Mesenchymal stem cell (in vitro differentiated cells and primary cell): ENCODE measurements around the gene HEG1.

Experiments used
- DNase-seq: peaks from one replicate; pipeline ENCODE4 v3.0.0-alpha.2; 2013
- H2AFZ ChIP-seq: one replicate; pipeline ENCODE4 v1.6.1; 2013; ENCODE audit warnings: low read depth, mild to moderate bottlenecking, control low read depth, inconsistent platforms, low read length, moderate library complexity
- H2AK5ac ChIP-seq: 2 replicates; pipeline ENCODE4 v1.6.1; 2013; ENCODE audit warnings: low read length, moderate library complexity, mild to moderate bottlenecking, inconsistent platforms; ENCODE audit not compliant: severe bottlenecking
- H2BK120ac ChIP-seq: one replicate; pipeline ENCODE4 v1.6.1; 2013; ENCODE audit warnings: low read depth, mild to moderate bottlenecking, inconsistent platforms, low read length, moderate library complexity
- H2BK12ac ChIP-seq, 2 experiments: one replicate each; pipeline ENCODE4 v1.6.1; 2013; ENCODE audit warnings: inconsistent platforms in 2 of 2, low read length in 2 of 2, mild to moderate bottlenecking in 2 of 2, moderate library complexity in 2 of 2, control low read depth in 1 of 2
- H2BK15ac ChIP-seq: one replicate; pipeline ENCODE4 v1.6.1; 2013; ENCODE audit warnings: mild to moderate bottlenecking, low read depth, inconsistent platforms; ENCODE audit not compliant: poor library complexity, severe bottlenecking
- H2BK5ac ChIP-seq: 2 replicates; pipeline ENCODE4 v1.6.1; 2013; ENCODE audit warnings: low read depth, mild to moderate bottlenecking, low read length, control low read depth, inconsistent platforms; ENCODE audit not compliant: poor library complexity, severe bottlenecking
- H3K14ac ChIP-seq, 2 experiments: one replicate each; pipeline ENCODE4 v1.6.1; 2013; ENCODE audit warnings: inconsistent platforms in 2 of 2, low read length in 2 of 2, control low read depth in 1 of 2, mild to moderate bottlenecking in 1 of 2, moderate library complexity in 1 of 2
- H3K18ac ChIP-seq, 2 experiments: one replicate each; pipeline ENCODE4 v1.6.1; 2013; ENCODE audit warnings: inconsistent platforms in 2 of 2, low read length in 2 of 2, control low read depth in 1 of 2, low read depth in 1 of 2, mild to moderate bottlenecking in 1 of 2
- H3K23ac ChIP-seq, 2 experiments: one replicate each; pipeline ENCODE4 v1.6.1; 2013; ENCODE audit warnings: inconsistent platforms in 2 of 2, low read length in 2 of 2, mild to moderate bottlenecking in 2 of 2, moderate library complexity in 2 of 2, control low read depth in 1 of 2
- H3K27ac ChIP-seq: 2 replicates; pipeline ENCODE4 v1.5.1; 2013; ENCODE audit warnings: mild to moderate bottlenecking, moderate library complexity, low read length, control low read depth, inconsistent platforms; ENCODE audit not compliant: poor library complexity, severe bottlenecking
- H3K27me3 ChIP-seq, 2 experiments: 2 replicates each; pipeline versions ENCODE4 v1.6.1 to v1.7.0; 2013; ENCODE audit warnings: low read length in 2 of 2, mild to moderate bottlenecking in 2 of 2, moderate library complexity in 2 of 2, control low read depth in 1 of 2, inconsistent platforms in 1 of 2; ENCODE audit not compliant: control insufficient read depth in 1 of 2, insufficient read depth in 1 of 2
- H3K36me3 ChIP-seq, 2 experiments: 2 replicates each; pipeline versions ENCODE4 v1.6.1 to v1.7.0; 2013; ENCODE audit warnings: low read length in 2 of 2, control low read depth in 1 of 2, inconsistent platforms in 1 of 2, low read depth in 1 of 2, mild to moderate bottlenecking in 1 of 2; ENCODE audit not compliant: insufficient read depth in 2 of 2, control insufficient read depth in 1 of 2
- H3K4ac ChIP-seq, 2 experiments: one replicate each; pipeline ENCODE4 v1.6.1; 2013; ENCODE audit warnings: inconsistent platforms in 2 of 2, low read length in 2 of 2, mild to moderate bottlenecking in 2 of 2, moderate library complexity in 2 of 2, control low read depth in 1 of 2, low read depth in 1 of 2
- H3K4me1 ChIP-seq: 2 replicates; pipeline ENCODE4 v1.6.1; 2013; ENCODE audit warnings: low read depth, low read length, control low read depth; ENCODE audit not compliant: control insufficient read depth, insufficient read depth
- H3K4me2 ChIP-seq: 2 replicates; pipeline ENCODE4 v1.6.1; 2013; ENCODE audit warnings: low read length, mild to moderate bottlenecking, inconsistent platforms; ENCODE audit not compliant: poor library complexity, severe bottlenecking
- H3K4me3 ChIP-seq, 2 experiments: 2 replicates each; pipeline versions ENCODE4 v1.5.1 to v1.7.0; 2013; ENCODE audit warnings: low read length in 2 of 2, mild to moderate bottlenecking in 2 of 2, control low read depth in 1 of 2, low read depth in 1 of 2; ENCODE audit not compliant: insufficient read depth in 1 of 2
- H3K79me1 ChIP-seq: replicated peaks from 2 replicates; pipeline ENCODE4 v1.6.1; 2013; ENCODE audit warnings: mild to moderate bottlenecking, control low read depth, low read length, inconsistent platforms; ENCODE audit not compliant: poor library complexity, severe bottlenecking
- H3K9ac ChIP-seq: 2 replicates; pipeline ENCODE4 v1.7.0; 2013; ENCODE audit warnings: mild to moderate bottlenecking, low read length, moderate library complexity
- H3K9me3 ChIP-seq: 2 replicates; pipeline ENCODE4 v1.7.0; 2013; ENCODE audit warnings: mild to moderate bottlenecking, low read length; ENCODE audit not compliant: control insufficient read depth
- H4K8ac ChIP-seq: one replicate; pipeline ENCODE4 v1.6.1; 2013; ENCODE audit warnings: inconsistent platforms, mild to moderate bottlenecking, low read length, moderate library complexity
- H4K91ac ChIP-seq: one replicate; pipeline ENCODE4 v1.6.1; 2013; ENCODE audit warnings: mild to moderate bottlenecking, low read length, inconsistent platforms
- WGBS: methylation state at CpG from one replicate; pipeline ENCODE4 v1.1.7; 2013; ENCODE audit warnings: mixed read lengths; 5-methylcytosine and 5-hydroxymethylcytosine counted together

The HEG1 gene

DNA sequence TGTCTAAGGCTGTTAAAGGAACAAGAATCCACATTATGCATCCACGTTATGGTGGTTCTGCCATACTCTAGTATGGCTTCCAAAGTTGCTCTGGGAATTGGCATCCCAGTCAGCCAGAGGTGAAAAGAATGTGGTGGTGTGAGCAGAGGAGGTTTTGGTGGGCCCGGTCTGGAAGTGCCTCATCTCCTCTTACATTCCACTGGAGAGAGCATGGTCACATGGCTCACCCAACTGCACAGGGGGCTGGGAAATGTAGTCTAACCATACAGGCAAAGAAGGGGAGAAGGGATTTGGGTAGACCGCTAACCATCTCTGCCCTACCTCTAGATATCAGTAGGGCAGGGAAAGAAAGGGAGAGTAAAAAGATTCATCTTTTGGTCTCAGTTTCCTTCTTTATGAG, 3.2 kb upstream of the HEG1 start:
- H3K9ac ChIP-seq: no peak overlapping the region
- H3K4me3 ChIP-seq: no peak overlapping the region
- WGBS: 77% methylated on average over 3 of the region's 3 CpGs
- peak overlapping the region in 1 of 2 experiments; percentile 65 for H3K18ac ChIP-seq
- H2BK15ac ChIP-seq: no peak overlapping the region
- no peak overlapping the region for H3K4me2 ChIP-seq
- peaks cover 14% of the 10 kb centered on the region for H3K4me1 ChIP-seq
- no peaks in the 10 kb centered on the region for H3K27me3 ChIP-seq
- H3K79me1 ChIP-seq: no peaks in the 10 kb centered on the region
- no peaks in the 10 kb centered on the region for H3K36me3 ChIP-seq
- H2AK5ac ChIP-seq: peak overlapping the region; percentile 20
- no peak overlapping the region for H3K23ac ChIP-seq
- H2BK120ac ChIP-seq: no peak overlapping the region
- DNase-seq: no peak
- peak overlapping the region in 1 of 2 experiments; percentile 59 for H2BK12ac ChIP-seq
- no peak overlapping the region for H3K14ac ChIP-seq
- no peaks in the 10 kb centered on the region for H3K9me3 ChIP-seq
- H2AFZ ChIP-seq: no peak overlapping the region
- no peak overlapping the region for H3K4ac ChIP-seq
- H2BK5ac ChIP-seq: no peak overlapping the region
- no peak overlapping the region for H4K8ac ChIP-seq
- no peak overlapping the region for H4K91ac ChIP-seq
- no peak overlapping the region for H3K27ac ChIP-seq

DNA sequence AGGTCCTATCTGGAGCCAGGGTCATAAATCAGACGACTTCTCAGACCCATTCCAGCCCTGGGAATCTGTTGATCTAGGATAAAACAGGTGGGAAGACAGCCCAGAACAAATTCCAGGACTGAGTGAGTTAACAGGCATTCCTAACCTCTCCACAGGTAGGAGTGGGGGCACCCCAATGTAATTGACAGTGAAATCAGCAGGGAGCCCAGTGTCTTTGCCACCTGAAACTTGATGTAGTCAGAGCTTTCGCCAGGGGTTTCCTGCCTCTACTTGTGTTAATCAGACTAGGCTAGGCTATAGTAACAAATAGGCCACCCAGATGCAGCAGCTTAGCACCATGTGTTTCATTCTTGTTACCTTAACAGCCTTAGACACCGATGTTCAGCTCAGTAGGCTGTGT, 2.7 kb upstream of the HEG1 start:
- Histone ChIP-seq H2BK12ac (peak overlapping the region; percentile 59 to 72), H3K4me2 (no peak overlapping the region), H3K18ac (no peak overlapping the region), H3K4me3 (no peak overlapping the region), H3K4ac (peak overlapping the region in 1 of 2 experiments; percentile 19), H2AK5ac (no peak overlapping the region), H3K14ac (no peak overlapping the region), H3K27ac (no peak overlapping the region), H2BK15ac (peak overlapping the region; percentile 61), H3K9ac (no peak overlapping the region), H2BK5ac (no peak overlapping the region), H2AFZ (no peak overlapping the region), H3K23ac (no peak overlapping the region), H3K79me1 (no peaks in the 10 kb centered on the region), H3K9me3 (no peaks in the 10 kb centered on the region), H4K8ac (no peak overlapping the region), H3K27me3 (no peaks in the 10 kb centered on the region), H3K4me1 (peaks cover 15% of the 10 kb centered on the region), H2BK120ac (no peak overlapping the region), H4K91ac (no peak overlapping the region), H3K36me3 (peaks cover 0 to 1% of the 10 kb centered on the region in 2 experiments)
- 92% methylated on average over 3 of the region's 3 CpGs for WGBS
- no peak for DNase-seq

DNA sequence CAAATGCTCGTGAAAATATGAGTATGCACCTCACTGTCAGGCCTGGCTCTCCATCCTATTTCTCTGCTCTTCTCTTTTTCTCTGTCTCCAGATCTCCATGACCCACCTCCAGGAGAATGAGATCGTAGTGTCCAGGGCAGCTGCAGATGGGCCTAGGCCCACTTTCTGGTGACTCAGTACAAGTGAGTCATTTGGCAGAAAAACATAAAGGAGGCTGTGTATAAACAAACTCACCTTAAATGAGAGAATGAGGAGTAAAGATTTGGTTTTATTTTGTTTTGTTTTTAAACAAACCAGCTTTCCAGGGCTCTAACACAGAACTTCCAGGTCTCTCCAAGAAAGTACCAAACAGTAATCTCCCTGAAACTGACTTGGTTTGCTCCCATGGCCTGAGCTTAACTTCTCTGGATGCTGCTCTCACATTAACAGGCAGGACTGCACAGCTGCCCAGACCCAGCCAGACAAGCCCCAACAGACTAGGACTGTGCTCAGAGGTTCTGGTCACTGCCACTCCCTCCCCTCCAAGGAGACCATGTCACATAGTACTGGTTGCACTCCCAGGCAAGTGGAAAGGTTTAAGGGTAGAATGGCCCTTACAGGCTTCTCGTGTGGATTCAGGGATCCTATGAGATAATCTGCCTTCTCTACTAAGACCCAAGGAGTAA, 1.5 kb upstream of the HEG1 start:
- Histone ChIP-seq H3K23ac (no peak overlapping the region), H2AFZ (no peak overlapping the region)

DNA sequence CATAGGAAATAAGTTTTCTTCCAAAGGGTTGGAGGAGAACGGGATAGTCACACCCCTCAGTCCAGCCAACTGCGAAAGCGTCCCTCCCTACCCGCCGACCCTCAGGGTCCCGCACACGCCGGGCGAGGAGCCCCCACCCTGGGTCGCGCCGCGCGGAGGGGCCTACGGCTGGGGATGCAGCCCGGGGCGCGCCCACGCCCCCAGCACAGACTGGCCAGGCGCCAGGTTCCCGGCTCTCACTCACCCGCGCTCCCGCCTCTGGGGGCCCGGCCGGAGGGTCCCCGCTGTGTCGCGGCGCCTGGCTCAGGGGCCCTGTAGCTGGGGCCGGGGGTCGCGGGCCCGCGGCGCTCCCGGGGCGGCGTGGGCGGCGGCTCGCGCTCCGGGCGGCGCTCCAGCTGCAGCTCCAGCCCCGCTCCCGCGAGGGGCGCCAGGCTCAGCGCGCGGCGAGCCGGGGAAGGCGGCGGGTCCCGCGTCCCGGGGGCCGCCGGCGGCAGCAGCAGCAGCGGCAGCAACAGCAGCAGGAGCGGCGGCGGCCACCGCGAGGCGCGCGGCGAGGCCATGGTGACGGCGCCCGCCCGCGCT, 375 bp downstream of the HEG1 start:
- WGBS: under 1% methylated on average over 53 of the region's 78 CpGs

More for the DNA sequence above, 1.5 kb upstream of the HEG1 start:
- H3K27ac ChIP-seq: no peak overlapping the region
- H2BK120ac ChIP-seq: peak overlapping the region; percentile 51
- peak overlapping the region; percentile 16 to 78 for H2BK12ac ChIP-seq
- H3K27me3 ChIP-seq: no peaks in the 10 kb centered on the region
- peaks cover 0 to 6% of the 10 kb centered on the region in 2 experiments for H3K36me3 ChIP-seq
- peak overlapping the region; percentile 78 for H4K8ac ChIP-seq
- WGBS: 38% methylated on average over 3 of the region's 3 CpGs
- H3K4me2 ChIP-seq: no peak overlapping the region
- DNase-seq: peak; percentile 87
- H3K9me3 ChIP-seq: no peaks in the 10 kb centered on the region
- H3K4me3 ChIP-seq: peak overlapping the region in 1 of 2 experiments; percentile 69
- H2BK15ac ChIP-seq: no peak overlapping the region
- no peak overlapping the region for H3K4ac ChIP-seq
- H3K9ac ChIP-seq: peak overlapping the region; percentile 98
- peak overlapping the region; percentile 7 to 59 for H3K18ac ChIP-seq
- H3K79me1 ChIP-seq: no peaks in the 10 kb centered on the region
- H4K91ac ChIP-seq: peak overlapping the region; percentile 63
- peak overlapping the region; percentile 28 for H2AK5ac ChIP-seq
- peaks cover 14% of the 10 kb centered on the region for H3K4me1 ChIP-seq
- H2BK5ac ChIP-seq: no peak overlapping the region
- H3K14ac ChIP-seq: no peak overlapping the region

More for the DNA sequence above, 375 bp downstream of the HEG1 start:
- peaks cover 20% of the 10 kb centered on the region for H3K4me1 ChIP-seq
- no peaks in the 10 kb centered on the region for H3K9me3 ChIP-seq
- H3K27me3 ChIP-seq: no peaks in the 10 kb centered on the region
- peaks cover 0 to 16% of the 10 kb centered on the region in 2 experiments for H3K36me3 ChIP-seq
- H4K8ac ChIP-seq: peak overlapping the region; percentile 64
- H3K9ac ChIP-seq: peak overlapping the region; percentile 98
- DNase-seq: no peak
- H3K18ac ChIP-seq: peak overlapping the region; percentile 88 to 90
- peak overlapping the region; percentile 54 for H2BK5ac ChIP-seq
- peak overlapping the region; percentile 19 for H3K27ac ChIP-seq
- H2BK15ac ChIP-seq: peak overlapping the region; percentile 83
- H3K4me2 ChIP-seq: peak overlapping the region; percentile 34
- no peak overlapping the region for H2AFZ ChIP-seq
- H2AK5ac ChIP-seq: no peak overlapping the region
- H2BK120ac ChIP-seq: peak overlapping the region; percentile 67
- H4K91ac ChIP-seq: peak overlapping the region; percentile 70
- peak overlapping the region in 1 of 2 experiments; percentile 69 for H3K14ac ChIP-seq
- H3K4me3 ChIP-seq: peak overlapping the region; percentile 84 to 94
- peak overlapping the region; percentile 27 to 42 for H3K4ac ChIP-seq
- H3K23ac ChIP-seq: peak overlapping the region in 1 of 2 experiments; percentile 34
- peaks cover under 1% of the 10 kb centered on the region for H3K79me1 ChIP-seq
- H2BK12ac ChIP-seq: peak overlapping the region in 1 of 2 experiments; percentile 45
